GM19328 (cell line): ENCODE measurements around the gene ATP9A.
"Not testable (repeated sequence)": the region's sequence is repeated elsewhere in the genome, so short reads cannot be mapped to it uniquely, and the experiment has no call there.

Experiments
- ATAC-seq: cut with Tn5 transposase; IDR thresholded peaks from one replicate; pipeline ENCODE4 v1.9.1; 2021; ENCODE audit warnings: mild to moderate bottlenecking, moderate library complexity; ENCODE audit not compliant: unreplicated experiment

ATP9A gene

GRCh38 chr20:51659491-51660050 is 108.6 kb downstream of the ATP9A start:
- ATAC-seq: no peak

DNA sequence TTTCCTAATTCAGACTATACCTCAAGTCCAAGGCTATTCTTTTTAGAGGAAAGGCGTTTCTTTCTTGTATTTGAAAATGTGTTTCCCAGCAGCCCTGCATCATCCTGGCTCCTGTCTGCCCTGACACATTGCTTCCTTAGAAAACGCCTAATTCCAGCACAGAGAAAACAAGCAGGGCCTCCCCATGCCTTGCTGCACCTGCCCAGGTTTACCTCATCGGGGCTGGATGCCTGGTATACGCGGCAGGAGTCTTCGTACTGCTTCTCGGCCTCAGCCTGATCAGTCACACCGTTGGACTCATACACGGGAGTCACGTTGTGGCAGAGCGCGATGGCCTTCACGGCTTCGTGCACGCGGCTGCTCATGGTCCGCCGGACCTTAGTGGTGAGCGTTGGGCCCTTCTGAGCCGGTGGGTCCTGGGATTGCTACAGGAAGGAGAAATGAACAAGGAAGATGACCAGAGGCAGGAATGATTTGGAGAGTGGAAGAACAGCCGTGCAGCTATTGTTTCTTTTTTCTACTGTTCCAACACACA is 111.4 kb downstream of the ATP9A start:
- no peak for ATAC-seq

DNA sequence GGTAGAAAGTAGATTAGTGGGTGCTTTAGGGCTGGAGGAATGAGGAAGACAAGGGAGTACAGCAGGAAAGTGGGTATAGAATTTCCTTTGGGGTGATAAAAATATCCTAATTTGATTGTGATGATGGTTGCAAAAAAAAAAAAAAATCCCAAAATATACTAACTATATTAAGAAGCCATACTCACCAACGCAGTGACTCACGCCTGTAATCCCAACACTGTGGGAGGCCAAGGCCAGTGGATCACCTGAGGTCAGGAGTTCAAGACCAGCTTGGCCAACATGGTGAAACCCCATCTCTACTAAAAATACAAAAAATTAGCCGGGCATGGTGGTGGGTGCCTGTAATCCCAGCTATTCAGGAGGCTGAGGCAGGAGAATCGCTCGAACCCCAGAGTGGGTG is 112.1 kb downstream of the ATP9A start:
- not testable (repeated sequence) for ATAC-seq

DNA sequence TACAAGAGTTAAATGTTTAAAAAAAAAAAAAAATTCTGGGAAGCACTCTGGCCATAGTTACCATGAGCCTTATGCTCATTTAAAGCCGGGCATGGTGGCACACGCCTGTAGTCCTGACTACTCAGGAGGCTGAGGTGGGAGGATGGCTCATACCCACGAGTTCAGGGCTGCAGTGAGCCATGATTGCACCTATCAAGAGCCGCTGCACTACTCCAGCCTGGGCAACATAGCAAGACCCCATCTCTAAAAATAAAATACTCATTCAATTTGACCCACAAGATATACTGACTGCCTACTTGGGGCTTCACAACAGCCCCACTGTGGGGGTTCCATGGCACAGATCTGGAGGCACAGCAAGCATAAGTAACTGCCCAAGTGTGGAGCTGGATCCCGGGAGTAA is 113.7 kb downstream of the ATP9A start:
- no peak for ATAC-seq

DNA sequence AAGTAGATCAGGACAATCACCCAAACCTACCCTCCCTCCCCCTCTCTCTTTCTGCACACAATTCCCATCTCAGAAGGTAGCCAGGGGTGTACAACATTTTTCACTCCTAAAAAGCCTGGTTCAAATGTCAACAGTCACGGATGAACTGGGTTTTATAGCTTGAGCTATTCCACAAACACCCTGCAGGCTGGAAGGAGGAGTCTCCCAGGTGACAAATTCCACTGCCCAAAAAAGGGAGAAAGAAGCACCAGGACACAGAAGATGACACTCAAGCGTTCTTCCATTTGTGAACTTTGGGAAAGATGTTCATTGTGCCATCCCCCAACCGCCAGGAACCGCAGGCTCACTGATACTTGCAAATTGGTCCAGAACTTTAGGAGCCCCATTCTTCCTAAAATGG is 114.1 kb downstream of the ATP9A start:
- ATAC-seq: no peak

DNA sequence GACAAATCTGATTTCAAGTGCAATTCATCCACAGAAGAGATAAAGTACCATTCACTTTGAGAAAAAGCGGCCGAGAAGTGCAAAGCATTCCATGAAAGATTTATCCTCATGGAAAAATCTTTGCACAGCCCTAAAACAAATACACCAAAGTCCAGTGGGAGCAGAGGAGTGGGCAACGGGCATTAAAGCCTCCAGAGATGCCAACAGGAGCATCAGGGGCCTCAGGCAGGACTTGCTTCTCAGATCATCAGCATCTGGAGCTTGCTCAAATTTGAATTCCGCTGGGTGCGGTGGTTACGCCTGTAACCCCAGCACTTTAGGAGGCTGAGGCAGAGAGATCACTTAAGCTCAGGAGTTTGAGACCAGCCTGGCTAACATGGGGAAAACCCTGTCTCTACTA is 115.0 kb downstream of the ATP9A start:
- ATAC-seq: no peak

DNA sequence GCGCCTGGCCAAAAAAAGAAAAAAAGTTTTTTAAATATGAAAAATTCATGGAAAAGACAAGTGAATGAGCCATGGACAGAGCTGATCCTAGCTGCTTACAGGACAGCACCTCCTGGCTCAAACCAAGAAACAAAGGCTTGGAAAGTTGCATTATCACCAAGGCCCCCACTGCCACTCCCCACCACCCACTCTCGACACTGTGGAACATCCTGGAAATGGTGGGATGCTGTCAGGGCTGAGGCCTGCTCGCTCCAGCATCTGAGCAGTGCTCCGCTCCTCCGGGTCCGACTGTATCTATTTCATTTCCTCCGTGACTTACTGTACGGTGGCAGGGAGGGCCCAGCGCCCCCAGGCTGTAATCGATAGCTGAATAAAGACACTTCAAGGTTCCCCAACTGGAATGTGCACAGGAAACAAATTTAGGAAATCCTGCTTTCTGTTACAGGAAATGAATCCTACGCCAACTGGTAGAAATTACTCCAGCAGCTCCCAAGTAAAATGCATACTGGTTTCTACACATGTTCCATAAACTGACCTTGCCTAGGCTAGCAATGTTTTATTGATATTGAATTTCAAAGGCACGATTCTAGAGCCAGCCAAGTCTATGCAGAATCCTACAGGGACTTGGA is 116.2 kb downstream of the ATP9A start:
- ATAC-seq: no peak

DNA sequence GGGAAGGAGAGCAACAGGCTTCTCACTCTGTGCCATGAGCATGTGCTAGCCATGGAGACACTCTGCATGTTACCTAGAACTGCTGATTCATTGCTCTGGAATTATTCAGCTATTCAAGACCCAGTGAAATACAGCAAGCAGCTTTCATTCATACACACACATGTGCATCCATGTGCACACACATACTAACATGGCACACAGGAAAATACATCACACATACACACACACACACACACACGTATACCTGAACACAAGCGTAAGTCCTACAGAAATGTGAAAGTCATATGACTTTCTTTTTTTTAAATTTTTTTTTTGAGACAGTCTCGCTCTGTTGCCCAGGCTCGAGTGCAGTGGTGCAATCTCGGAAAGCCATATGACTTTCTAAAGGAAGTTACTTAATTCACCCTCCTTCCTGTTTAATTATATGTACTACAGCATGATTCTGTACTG is 117.5 kb downstream of the ATP9A start:
- no peak for ATAC-seq

- ATAC-seq: no peak
Observed at GRCh38 chr20:51648571-51648947, 119.6 kb downstream of the ATP9A start.

- ATAC-seq: no peak
Observed at GRCh38 chr20:51647674-51648570, 120.3 kb downstream of the ATP9A start.

- not testable (repeated sequence) for ATAC-seq
Observed at GRCh38 chr20:51643810-51644209, 124.4 kb downstream of the ATP9A start.

GRCh38 chr20:51643390-51643789 is 124.8 kb downstream of the ATP9A start:
- no peak for ATAC-seq

DNA sequence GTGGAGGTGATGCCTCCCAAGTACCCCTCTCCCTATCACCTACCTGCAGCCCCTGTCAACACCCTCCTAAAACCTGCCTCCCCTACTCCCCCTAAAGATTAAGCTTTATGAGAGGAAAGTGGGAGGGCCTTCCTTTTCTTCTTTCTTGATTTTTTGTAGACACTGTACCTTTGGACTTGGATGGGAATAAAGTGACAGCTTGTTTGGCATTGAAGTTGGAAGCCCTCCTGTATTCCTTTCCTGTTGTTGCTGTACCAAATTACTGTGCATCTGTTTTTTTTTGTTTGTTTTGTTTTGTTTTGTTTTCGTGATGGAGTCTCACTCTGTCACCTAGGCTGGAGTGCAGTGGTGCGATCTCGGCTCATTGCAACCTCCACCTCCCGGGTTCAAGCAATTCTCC is 126.3 kb downstream of the ATP9A start:
- ATAC-seq: no peak

GRCh38 chr20:51640743-51641142 is 127.4 kb downstream of the ATP9A start:
- ATAC-seq: no peak

DNA sequence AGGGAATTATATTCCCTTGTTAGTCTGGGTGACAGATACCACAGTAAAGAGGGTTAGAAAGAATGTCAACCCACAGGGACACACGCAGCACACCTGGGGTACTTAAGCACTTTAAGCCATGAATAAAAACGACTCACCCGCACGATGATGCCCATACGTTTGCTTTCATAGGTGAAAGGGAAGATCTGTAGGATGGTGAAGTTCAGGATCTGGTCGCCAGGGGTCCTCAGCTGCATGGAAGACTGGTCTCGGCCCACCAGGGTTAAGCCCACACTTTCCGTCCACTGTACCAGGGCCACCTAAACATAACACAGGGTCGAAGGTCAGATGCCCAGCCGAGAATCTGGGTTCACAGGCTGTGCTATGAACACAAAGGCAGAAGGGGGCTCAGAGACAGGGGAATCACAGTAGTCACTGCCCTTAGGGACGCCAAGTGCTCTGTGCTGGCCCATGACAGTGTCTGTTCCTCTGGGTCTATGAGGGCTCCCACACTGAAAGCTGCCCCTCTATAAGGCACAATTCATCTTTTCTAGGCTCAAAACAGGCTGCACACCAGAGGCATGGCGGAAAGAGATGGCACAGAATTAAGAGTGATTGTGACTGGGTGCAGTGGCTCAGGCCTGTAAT is 128.9 kb downstream of the ATP9A start:
- ATAC-seq: no peak

DNA sequence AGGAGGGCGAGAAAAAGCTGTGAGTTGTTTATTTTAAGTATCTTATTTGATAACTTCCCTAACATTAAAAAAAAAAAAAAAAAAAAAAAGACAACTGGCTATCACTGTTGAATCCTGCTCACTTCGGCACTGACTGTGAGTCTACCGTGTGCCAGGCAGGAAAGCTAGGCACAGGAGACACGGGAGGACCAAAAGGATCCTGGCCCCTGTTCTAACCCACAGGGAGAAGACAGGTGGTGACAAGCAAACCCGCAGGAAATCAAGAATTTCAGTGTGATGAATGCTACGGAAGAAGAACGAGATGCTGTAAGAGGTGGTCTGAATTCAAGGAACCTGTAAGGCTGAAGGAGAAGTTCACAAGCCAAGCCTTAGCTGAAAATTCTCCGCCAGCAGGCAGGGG is 130.9 kb downstream of the ATP9A start:
- ATAC-seq: no peak

GRCh38 chr20:51636123-51636522 is 132.1 kb downstream of the ATP9A start:
- no peak for ATAC-seq

DNA sequence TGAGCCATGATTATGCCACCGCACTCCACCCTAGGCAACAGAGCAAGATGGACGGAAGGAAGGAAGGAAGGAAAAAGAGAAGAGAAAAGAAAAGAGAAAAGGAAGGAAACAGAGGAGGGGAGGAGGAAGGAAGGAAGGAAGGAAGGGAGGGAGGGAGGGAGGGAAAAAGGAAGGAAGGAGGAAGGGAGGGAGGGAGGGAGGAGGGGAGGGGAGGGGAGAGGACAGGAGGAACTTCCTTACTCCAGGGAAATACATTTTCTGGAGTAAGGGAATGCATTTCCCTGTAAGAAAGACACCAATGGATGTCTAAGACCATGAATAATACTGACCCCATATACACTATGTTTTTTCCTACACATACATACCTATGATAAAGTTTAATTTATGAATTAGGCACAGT is 132.5 kb downstream of the ATP9A start:
- no peak for ATAC-seq

DNA sequence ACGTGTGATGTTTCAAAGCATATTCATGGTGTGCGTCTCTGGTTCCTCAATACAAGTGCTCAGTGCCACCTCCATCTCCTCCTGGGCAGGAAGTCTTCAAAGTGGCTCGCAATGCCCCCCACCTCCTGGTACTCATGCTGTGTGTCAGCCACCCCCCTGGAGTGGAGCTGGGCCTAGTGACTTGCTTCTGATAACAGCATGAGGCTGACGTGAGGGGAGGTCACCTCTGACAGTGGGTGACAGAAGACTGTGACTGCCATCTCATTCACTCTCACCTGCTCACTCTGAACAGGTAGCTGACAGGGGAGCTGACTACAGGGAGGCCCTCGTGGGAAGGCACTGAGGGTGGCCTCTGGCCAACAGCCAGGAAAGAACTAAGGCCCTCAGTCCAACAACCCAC is 133.3 kb downstream of the ATP9A start:
- ATAC-seq: no peak

- no peak for ATAC-seq
Observed at GRCh38 chr20:51634257-51634656, 133.9 kb downstream of the ATP9A start.

DNA sequence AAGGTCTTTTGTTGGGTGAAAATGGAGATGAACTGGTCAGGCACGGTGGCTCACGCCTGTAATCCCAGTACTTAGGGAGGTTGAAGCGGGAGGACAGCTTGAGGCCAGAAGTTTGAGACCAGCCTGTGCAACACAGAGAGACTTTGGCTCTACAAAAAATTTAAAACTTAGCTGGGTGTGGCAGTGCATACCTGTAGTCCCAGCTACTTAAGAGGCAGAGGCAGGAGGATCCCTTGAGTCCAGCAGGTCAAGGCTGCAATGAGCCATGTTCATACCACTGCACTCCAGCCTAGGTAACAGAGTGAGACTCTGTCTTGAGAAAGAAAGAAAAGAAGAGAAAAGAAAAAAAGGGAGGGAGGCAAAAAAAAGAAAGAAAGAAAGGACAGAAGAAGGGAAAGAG is 134.8 kb downstream of the ATP9A start:
- no peak for ATAC-seq
